Endodermal cell (in vitro differentiated cells): ENCODE results near the gene HNRNPA3. TPM values are rescaled to one million over a fixed set of nuclear protein-coding genes. Genes with fewer than 3 reads are reported as not detected.

Experiments used
- DNase-seq: peaks from one replicate; pipeline ENCODE4 v3.0.0-alpha.2; 2017
- H3K27ac ChIP-seq: 2 replicates; pipeline ENCODE4 v1.5.1; 2013; ENCODE audit warnings: mild to moderate bottlenecking, low read depth, low read length, moderate library complexity
- H3K27me3 ChIP-seq: 2 replicates; pipeline ENCODE4 v1.6.1; 2013; ENCODE audit warnings: mild to moderate bottlenecking, low read length, moderate library complexity; ENCODE audit not compliant: insufficient read depth, control insufficient read depth, poor library complexity, severe bottlenecking
- H3K36me3 ChIP-seq: 2 replicates; pipeline ENCODE4 v1.7.0; 2013; ENCODE audit warnings: mild to moderate bottlenecking, low read length, moderate library complexity; ENCODE audit not compliant: control insufficient read depth, insufficient read depth
- H3K4me1 ChIP-seq: one replicate; pipeline ENCODE4 v1.7.0; 2013; ENCODE audit warnings: low read length; ENCODE audit not compliant: control insufficient read depth, insufficient read depth
- H3K4me3 ChIP-seq: 2 replicates; pipeline ENCODE4 v1.5.1; 2013; ENCODE audit warnings: mild to moderate bottlenecking, low read length, moderate library complexity
- H3K9ac ChIP-seq: 2 replicates; pipeline ENCODE4 v1.6.1; 2013; ENCODE audit warnings: mild to moderate bottlenecking, low read length, moderate library complexity; ENCODE audit not compliant: poor library complexity, severe bottlenecking; ENCODE audit errors: extremely low read depth
- H3K9me3 ChIP-seq: 2 replicates; pipeline ENCODE4 v1.6.1; 2013; ENCODE audit warnings: mild to moderate bottlenecking, low read length, moderate library complexity; ENCODE audit not compliant: control insufficient read depth
- H3K27ac Mint-ChIP-seq: 2 replicates; pipeline ENCODE4 v1.8.0; 2020; ENCODE audit warnings: mixed read lengths
- H3K27me3 Mint-ChIP-seq: 2 replicates; pipeline ENCODE4 v1.8.0; 2021; ENCODE audit warnings: mild to moderate bottlenecking, mixed read lengths; ENCODE audit not compliant: insufficient read depth
- H3K36me3 Mint-ChIP-seq: 2 replicates; pipeline ENCODE4 v1.8.0; 2020; ENCODE audit warnings: low read depth, mixed read lengths
- H3K4me1 Mint-ChIP-seq: 2 replicates; pipeline ENCODE4 v1.8.0; 2020; ENCODE audit warnings: mixed read lengths
- H3K4me3 Mint-ChIP-seq: 2 replicates; pipeline ENCODE4 v1.8.0; 2020; ENCODE audit warnings: mild to moderate bottlenecking, moderate library complexity, mixed read lengths
- H3K9me3 Mint-ChIP-seq: 2 replicates; pipeline ENCODE4 v1.8.0; 2020; ENCODE audit warnings: mild to moderate bottlenecking, mixed read lengths
- CTCF ChIP-seq: fragments of 200-600 bp; sonication (generic); conservative IDR thresholded peaks from 2 replicates; pipeline ENCODE4 v1.5.0; 2021; ENCODE audit warnings: antibody characterized with exemption, mild to moderate bottlenecking
- WGBS, 2 experiments: methylation state at CpG; one replicate each; pipeline versions ENCODE4 v1.1.5 to v1.1.7; 2013; ENCODE audit warnings: missing lambda C conversion rate in 2 of 2, mixed read lengths in 1 of 2; ENCODE audit not compliant: insufficient coverage in 1 of 2, insufficient read length in 1 of 2; 5-methylcytosine and 5-hydroxymethylcytosine counted together
- total RNA-seq, 2 donors: library from RNA; stranded (reverse); fragmentation: NEBNext Ultra II Directional in 1 of 2; extraction: Animal tissue kit (Norgen Biotek cat#: 25700) in 1 of 2; gene quantifications; 2 replicates in 1 of 2; 3 replicates in 1 of 2; pipeline ENCODE4 v1.2.1, GENCODE V29; 2021

HNRNPA3 gene
- total RNA-seq, 2 donors from 2014 or later = 323 to 413 TPM

GRCh38 chr2:177250461-177250860, 37.9 kb downstream of the HNRNPA3 start:
- H3K27me3 ChIP-seq = no peaks in the 10 kb centered on the region
- DNase-seq = no peak
- no peak for TF ChIP-seq CTCF
- H3K4me1 ChIP-seq = peaks cover 12% of the 10 kb centered on the region
- H3K9me3 ChIP-seq = no peaks in the 10 kb centered on the region
- H3K4me3 ChIP-seq = no peak overlapping the region
- Mint-ChIP-seq H3K27me3 (no peaks in the 10 kb centered on the region), H3K4me3 (no peak overlapping the region), H3K27ac (no peak overlapping the region), H3K36me3 (peaks cover 17% of the 10 kb centered on the region), H3K4me1 (peaks cover 40% of the 10 kb centered on the region), H3K9me3 (no peaks in the 10 kb centered on the region)
- H3K9ac ChIP-seq = no peak overlapping the region
- H3K36me3 ChIP-seq = peaks cover 15% of the 10 kb centered on the region
- WGBS, 2 experiments = 93 to 100% methylated on average over 3 to 5 of the region's 5 CpGs
- H3K27ac ChIP-seq = no peak overlapping the region

- no peak overlapping the region for H3K4me3 ChIP-seq
- H3K9me3 ChIP-seq = no peaks in the 10 kb centered on the region
- no peak for DNase-seq
- Mint-ChIP-seq H3K27me3 (no peaks in the 10 kb centered on the region), H3K27ac (peak overlapping the region; percentile 60), H3K36me3 (peaks cover 17% of the 10 kb centered on the region), H3K9me3 (no peaks in the 10 kb centered on the region), H3K4me3 (no peak overlapping the region), H3K4me1 (peaks cover 39% of the 10 kb centered on the region)
- no peak overlapping the region for H3K9ac ChIP-seq
- TF ChIP-seq CTCF = no peak
- no peaks in the 10 kb centered on the region for H3K27me3 ChIP-seq
- 96% methylated on average over 3 of the region's 3 CpGs; no CpG with 5 or more reads in 1 of the 2 experiments for WGBS, 2 experiments
- peaks cover 16% of the 10 kb centered on the region for H3K36me3 ChIP-seq
- H3K4me1 ChIP-seq = peaks cover 14% of the 10 kb centered on the region
- no peak overlapping the region for H3K27ac ChIP-seq
Observed at GRCh38 chr2:177251165-177251542, 38.6 kb downstream of the HNRNPA3 start.

GRCh38 chr2:177252808-177253531, 40.4 kb downstream of the HNRNPA3 start:
- Mint-ChIP-seq H3K9me3 (peaks cover 11% of the 10 kb centered on the region), H3K4me3 (no peak overlapping the region), H3K4me1 (peaks cover 47% of the 10 kb centered on the region), H3K36me3 (peaks cover 26% of the 10 kb centered on the region), H3K27ac (peak overlapping the region; percentile 50), H3K27me3 (no peaks in the 10 kb centered on the region)
- Histone ChIP-seq H3K4me3 (no peak overlapping the region), H3K4me1 (peaks cover 14% of the 10 kb centered on the region), H3K27me3 (no peaks in the 10 kb centered on the region), H3K9me3 (peaks cover 6% of the 10 kb centered on the region), H3K9ac (no peak overlapping the region), H3K27ac (no peak overlapping the region), H3K36me3 (peaks cover 30% of the 10 kb centered on the region)
- no peak for TF ChIP-seq CTCF
- no peak for DNase-seq
- WGBS, 2 experiments = 94 to 100% methylated on average over 4 to 5 of the region's 5 CpGs
